GM23248 (cell line): ENCODE results near the gene FRMPD4. TPM values are rescaled to one million over a fixed set of nuclear protein-coding genes. Genes with fewer than 3 reads are reported as not detected.

Experiments used
- DNase-seq: peaks from one replicate; pipeline ENCODE4 v3.0.0-alpha.2; 2015
- H2AFZ ChIP-seq: fragments of 200-600 bp; sonication (generic); 2 replicates; pipeline ENCODE4 v1.6.1; 2016; ENCODE audit warnings: antibody characterized with exemption
- H3F3A ChIP-seq: fragments of 200-600 bp; sonication (generic); 2 replicates; pipeline ENCODE4 v1.6.1; 2016; ENCODE audit warnings: mild to moderate bottlenecking, antibody characterized with exemption, mixed run types; ENCODE audit not compliant: insufficient read depth
- H3K27ac ChIP-seq: fragments of 200-600 bp; sonication (generic); 2 replicates; pipeline ENCODE4 v1.5.1; 2016; ENCODE audit warnings: mild to moderate bottlenecking
- H3K27me3 ChIP-seq: fragments of 200-600 bp; sonication (generic); replicated peaks from 2 replicates; pipeline ENCODE4 v1.6.1; 2016; ENCODE audit warnings: mild to moderate bottlenecking; ENCODE audit not compliant: insufficient read depth
- H3K36me3 ChIP-seq: fragments of 200-600 bp; sonication (generic); 2 replicates; pipeline ENCODE4 v1.6.1; 2016; ENCODE audit warnings: low read depth, mild to moderate bottlenecking
- H3K4me1 ChIP-seq: fragments of 200-600 bp; sonication (generic); 2 replicates; pipeline ENCODE4 v1.6.1; 2016; ENCODE audit warnings: mild to moderate bottlenecking; ENCODE audit not compliant: insufficient read depth
- H3K4me2 ChIP-seq: fragments of 200-600 bp; sonication (generic); one replicate; pipeline ENCODE4 v1.6.1; 2016; ENCODE audit warnings: mild to moderate bottlenecking; ENCODE audit not compliant: unreplicated experiment
- H3K4me3 ChIP-seq: fragments of 200-600 bp; sonication (generic); 2 replicates; pipeline ENCODE4 v1.5.1; 2016; ENCODE audit warnings: mild to moderate bottlenecking
- H3K79me2 ChIP-seq: fragments of 200-600 bp; sonication (generic); 2 replicates; pipeline ENCODE4 v1.6.1; 2016; ENCODE audit warnings: mild to moderate bottlenecking; ENCODE audit not compliant: insufficient read depth
- H3K9ac ChIP-seq: fragments of 200-600 bp; sonication (generic); 2 replicates; pipeline ENCODE4 v1.6.1; 2016; ENCODE audit warnings: mild to moderate bottlenecking
- H3K9me2 ChIP-seq: fragments of 200-600 bp; sonication (generic); 2 replicates; pipeline ENCODE4 v1.6.1; 2016; ENCODE audit warnings: mixed run types, mild to moderate bottlenecking, moderate library complexity; ENCODE audit not compliant: insufficient read depth
- H3K9me3 ChIP-seq: fragments of 200-600 bp; sonication (generic); one replicate; pipeline ENCODE4 v1.6.1; 2017; ENCODE audit warnings: low read depth
- H4K20me1 ChIP-seq: fragments of 200-600 bp; sonication (generic); 2 replicates; pipeline ENCODE4 v1.6.0; 2016; ENCODE audit not compliant: insufficient read depth
- EZH2 ChIP-seq: fragments of 200-600 bp; sonication (generic); IDR thresholded peaks from 2 replicates; pipeline ENCODE4 v1.6.1; 2018; ENCODE audit warnings: antibody characterized with exemption, mild to moderate bottlenecking; ENCODE audit not compliant: insufficient read depth, poor library complexity, severe bottlenecking
- EZH2phosphoT487 ChIP-seq: fragments of 200-600 bp; sonication (generic); IDR thresholded peaks from 2 replicates; pipeline ENCODE4 v1.6.1; 2018; ENCODE audit warnings: antibody characterized with exemption, moderate library complexity, mild to moderate bottlenecking, low read depth; ENCODE audit not compliant: insufficient read depth
- WGBS, 2 experiments: methylation state at CpG; one replicate each; pipeline ENCODE4 v1.1.6; 2015 to 2017; ENCODE audit warnings: low lambda C conversion rate in 2 of 2, low coverage in 1 of 2; ENCODE audit errors: missing lambda C conversion rate in 2 of 2; 5-methylcytosine and 5-hydroxymethylcytosine counted together
- in situ Hi-C: fragments of 300-500 bp; cut with MboI; formaldehyde crosslinking; loops from 2 replicates; pipeline ENCODE4 v1.15.0; 2020
- polyA plus RNA-seq: library from polyadenylated mRNA; unstranded; fragments of >200 nt; fragmentation: Nextera tagmentation; extraction: Ambion mirVana; gene quantifications from 2 replicates; pipeline ENCODE4 v1.2.1, GENCODE V29; 2016
- total RNA-seq: library from RNA; depleted of rRNA; stranded (reverse); fragments of >200 nt; shearing (Covaris generic); gene quantifications from 2 replicates; pipeline ENCODE4 v1.2.3, GENCODE V29; 2014

Gene FRMPD4
- total and polyA plus RNA-seq, 2 experiments from 2014 or later, result 0.04 TPM; not detected in 1

- Histone ChIP-seq H3K36me3 (no peaks in the 10 kb centered on the region), H3K4me2 (no peak overlapping the region), H4K20me1 (no peaks in the 10 kb centered on the region), H3K27ac (no peak overlapping the region), H3K79me2 (no peaks in the 10 kb centered on the region), H3F3A (no peaks in the 10 kb centered on the region), H3K9ac (no peak overlapping the region), H3K27me3 (no peaks in the 10 kb centered on the region), H3K4me3 (no peak overlapping the region), H3K4me1 (no peaks in the 10 kb centered on the region), H2AFZ (no peak overlapping the region), H3K9me3 (no peaks in the 10 kb centered on the region), H3K9me2 (no peaks in the 10 kb centered on the region)
- WGBS, 2 experiments, result 50 to 57% methylated on average over 3 to 6 of the region's 6 CpGs
- no peak for TF ChIP-seq EZH2
- TF ChIP-seq EZH2phosphoT487, result no peak
- in situ Hi-C loops, result no loop called here
- no peak for DNase-seq
Observed at GRCh38 chrX:12309744-12310076, 171.4 kb downstream of the FRMPD4 start.

GRCh38 chrX:12314651-12315050 is 176.4 kb downstream of the FRMPD4 start:
- H3K9ac ChIP-seq, result no peak overlapping the region
- H3K4me3 ChIP-seq, result no peak overlapping the region
- H3K27ac ChIP-seq, result no peak overlapping the region
- no peak for TF ChIP-seq EZH2phosphoT487
- no peak for TF ChIP-seq EZH2
- no peak overlapping the region for H3K4me2 ChIP-seq
- H3K9me3 ChIP-seq, result no peaks in the 10 kb centered on the region
- H3K27me3 ChIP-seq, result no peaks in the 10 kb centered on the region
- no peak overlapping the region for H2AFZ ChIP-seq
- no peaks in the 10 kb centered on the region for H3K9me2 ChIP-seq
- no peak for DNase-seq
- H3K36me3 ChIP-seq, result no peaks in the 10 kb centered on the region
- H3K4me1 ChIP-seq, result no peaks in the 10 kb centered on the region
- H3K79me2 ChIP-seq, result no peaks in the 10 kb centered on the region
- in situ Hi-C loops, result no loop called here
- no peaks in the 10 kb centered on the region for H3F3A ChIP-seq
- H4K20me1 ChIP-seq, result no peaks in the 10 kb centered on the region

- no peak overlapping the region for H3K9ac ChIP-seq
- TF ChIP-seq EZH2 (no peak), EZH2phosphoT487 (no peak)
- no peaks in the 10 kb centered on the region for H3K9me3 ChIP-seq
- no peaks in the 10 kb centered on the region for H3K36me3 ChIP-seq
- 6 to 11% methylated on average over 2 of the region's 2 CpGs for WGBS, 2 experiments
- no peak overlapping the region for H3K4me3 ChIP-seq
- in situ Hi-C loops, result no loop called here
- H3K4me2 ChIP-seq, result no peak overlapping the region
- no peak overlapping the region for H3K27ac ChIP-seq
- H2AFZ ChIP-seq, result no peak overlapping the region
- no peaks in the 10 kb centered on the region for H3K9me2 ChIP-seq
- H3K4me1 ChIP-seq, result no peaks in the 10 kb centered on the region
- no peaks in the 10 kb centered on the region for H4K20me1 ChIP-seq
- no peaks in the 10 kb centered on the region for H3F3A ChIP-seq
- H3K27me3 ChIP-seq, result no peaks in the 10 kb centered on the region
- no peak for DNase-seq
- no peaks in the 10 kb centered on the region for H3K79me2 ChIP-seq
Observed at GRCh38 chrX:12315526-12315925, 177.3 kb downstream of the FRMPD4 start.

- Histone ChIP-seq H3K36me3 (no peaks in the 10 kb centered on the region), H3K79me2 (no peaks in the 10 kb centered on the region), H3K27me3 (no peaks in the 10 kb centered on the region), H3K9ac (no peak overlapping the region), H4K20me1 (no peaks in the 10 kb centered on the region), H3K4me3 (no peak overlapping the region), H3K9me2 (no peaks in the 10 kb centered on the region), H3K27ac (no peak overlapping the region), H3K4me1 (no peaks in the 10 kb centered on the region), H2AFZ (no peak overlapping the region), H3K4me2 (no peak overlapping the region), H3F3A (no peaks in the 10 kb centered on the region), H3K9me3 (no peaks in the 10 kb centered on the region)
- no peak for DNase-seq
- whole genome bisulfite sequencing, 2 experiments, result 13% methylated on average over 5 of the region's 5 CpGs
- in situ Hi-C loops, result no loop called here
- no peak for TF ChIP-seq EZH2
- no peak for TF ChIP-seq EZH2phosphoT487
Observed at GRCh38 chrX:12319003-12319519, 180.8 kb downstream of the FRMPD4 start.

- Histone ChIP-seq H3K4me2 (no peak overlapping the region), H3K4me3 (no peak overlapping the region), H2AFZ (no peak overlapping the region), H4K20me1 (no peaks in the 10 kb centered on the region), H3K9me2 (no peaks in the 10 kb centered on the region), H3K9ac (no peak overlapping the region), H3F3A (no peaks in the 10 kb centered on the region), H3K27me3 (no peaks in the 10 kb centered on the region), H3K4me1 (no peaks in the 10 kb centered on the region), H3K27ac (no peak overlapping the region), H3K9me3 (no peaks in the 10 kb centered on the region), H3K79me2 (no peaks in the 10 kb centered on the region), H3K36me3 (no peaks in the 10 kb centered on the region)
- TF ChIP-seq EZH2phosphoT487 (no peak), EZH2 (no peak)
- no peak for DNase-seq
- in situ Hi-C loops, result no loop called here
- 8 to 17% methylated on average over 2 of the region's 2 CpGs for WGBS, 2 experiments
Observed at GRCh38 chrX:12319992-12320391, 181.7 kb downstream of the FRMPD4 start.
